ENCODE results near the gene NOXO1.

GRCh38 chr16:1947369-1947670, 33.9 kb downstream of the NOXO1 start:
- TF ChIP-seq POLR2A (IDR thresholded peaks at IDR 0.05) (no peak), POLR2AphosphoS5 (IDR thresholded peaks at IDR 0.05) (no peak), CTCF (IDR thresholded peaks at IDR 0.05) (no peak), EP300 (IDR thresholded peaks at IDR 0.05) (no peak)

Data from upper lobe of left lung (tissue), 4 donors.